Measurements from ENCODE around the gene MYO19.
A peak's percentile ranks its signal among the peaks of the same experiment; 100 is the strongest.
"Not testable (repeated sequence)": the region's sequence is repeated elsewhere in the genome, so short reads cannot be mapped to it uniquely, and the experiment has no call there.

Gene MYO19

GRCh38 chr17:36498560-36499300 lies 35.9 kb downstream of the MYO19 start:
- DNase-seq (ENCODE audit: low read depth), result no peak

- DNase-seq (ENCODE audit: low read depth), result no peak
Observed at GRCh38 chr17:36498155-36498554, 36.5 kb downstream of the MYO19 start.

GRCh38 chr17:36496018-36496789 lies 38.5 kb downstream of the MYO19 start:
- DNase-seq (ENCODE audit: low read depth), result no peak

- DNase-seq (ENCODE audit: low read depth), result no peak
Observed at GRCh38 chr17:36495076-36495578, 39.5 kb downstream of the MYO19 start.

DNA sequence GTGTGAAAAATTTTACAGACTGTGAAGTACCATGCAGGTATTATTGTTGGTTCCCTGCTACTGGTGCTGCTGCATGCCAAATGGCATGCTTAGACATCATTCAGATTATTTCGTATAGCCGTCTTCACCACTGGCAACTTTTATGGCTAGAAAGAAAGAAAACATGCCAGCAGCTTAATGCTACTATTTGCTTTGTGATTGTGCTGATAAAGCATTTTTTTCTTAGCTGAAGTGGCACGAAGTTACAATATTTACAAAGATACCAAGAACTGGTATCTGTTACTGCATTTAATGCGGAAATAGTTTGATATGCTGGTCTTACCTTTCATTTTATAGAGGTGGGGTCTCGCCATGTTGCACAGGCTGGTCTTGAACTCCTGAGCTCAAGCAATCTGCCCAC lies 40.0 kb downstream of the MYO19 start:
- DNase-seq (ENCODE audit: low read depth), result no peak

- no peak for DNase-seq (ENCODE audit: low read depth)
Observed at GRCh38 chr17:36493956-36494355, 40.7 kb downstream of the MYO19 start.

DNA sequence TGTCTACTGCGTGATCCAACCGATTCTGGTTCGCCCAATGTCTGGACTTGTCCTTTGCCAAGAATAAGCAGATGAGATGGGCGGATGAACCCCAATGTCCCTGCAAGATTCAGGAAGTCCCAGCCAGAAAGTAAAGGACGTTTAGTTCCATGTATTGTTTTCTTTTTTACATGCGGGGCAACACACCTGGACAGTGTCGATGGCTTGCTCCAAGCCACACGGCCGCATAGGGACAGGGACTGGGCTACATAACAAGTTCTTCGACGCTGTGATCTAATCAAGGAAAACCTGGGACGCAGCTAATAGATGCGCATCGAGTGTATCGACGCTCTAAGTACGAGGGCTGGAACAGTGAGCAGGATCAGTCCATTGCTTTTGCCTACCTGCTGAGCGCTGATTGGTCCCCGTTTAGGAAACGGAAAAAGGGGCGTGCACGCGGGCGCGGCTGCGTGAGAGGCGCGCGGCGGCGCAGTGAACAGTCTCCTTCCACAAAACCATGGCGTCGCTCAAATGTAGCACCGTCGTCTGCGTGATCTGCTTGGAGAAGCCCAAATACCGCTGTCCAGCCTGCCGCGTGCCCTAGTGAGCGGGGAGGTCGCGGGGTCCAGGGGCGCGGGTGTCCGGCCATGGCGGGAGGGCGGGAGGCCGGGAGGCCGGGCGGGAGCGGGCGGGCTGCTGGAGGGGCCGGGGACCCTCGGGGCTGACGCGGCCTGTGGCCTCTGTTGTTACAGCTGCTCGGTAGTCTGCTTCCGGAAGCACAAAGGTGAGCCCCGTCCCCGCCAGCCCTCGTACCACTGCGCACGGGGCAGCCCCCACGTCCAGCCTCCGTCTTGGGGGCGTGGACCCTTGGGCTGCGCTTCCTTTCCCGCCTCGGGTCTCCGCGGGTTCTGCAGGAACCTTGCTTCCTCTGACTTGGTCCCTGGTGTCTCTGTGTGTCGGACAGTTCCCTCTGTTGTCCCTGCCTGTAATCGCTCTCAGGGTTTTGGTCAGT lies 48.2 kb downstream of the MYO19 start, which contains the start of gene ZNHIT3:
Gene ZNHIT3, plus strand, starts transcription at position 478 of the 991 bp plus-strand sequence. Its CDS starts 19 bp downstream, at position 497.
- peak; percentile 96 for DNase-seq (ENCODE audit: low read depth)

GRCh38 chr17:36485805-36486203 lies 48.9 kb downstream of the MYO19 start:
- DNase-seq (ENCODE audit: low read depth), result no peak

DNA sequence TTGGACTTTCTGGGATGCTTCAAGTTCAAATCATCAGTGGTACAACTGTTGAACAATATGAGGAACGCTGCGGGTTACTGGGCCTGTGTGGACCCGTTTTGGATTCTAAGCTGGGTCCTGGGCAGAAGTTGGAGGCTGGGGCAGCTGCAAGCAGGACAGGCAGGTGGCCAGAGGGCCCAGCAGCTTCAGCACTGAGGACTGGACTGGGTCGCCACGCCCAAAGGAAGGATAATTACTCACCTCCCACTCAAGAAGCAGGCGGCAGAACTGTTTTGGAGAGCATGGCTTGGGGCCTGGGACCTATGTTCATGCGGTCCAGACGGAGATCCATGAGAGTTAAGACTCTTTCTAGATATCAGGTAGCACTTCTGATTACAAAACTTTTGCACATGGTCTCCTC lies 49.6 kb downstream of the MYO19 start:
- DNase-seq (ENCODE audit: low read depth), result no peak

- not testable (repeated sequence) for DNase-seq (ENCODE audit: low read depth)
Observed at GRCh38 chr17:36484021-36484420, 50.6 kb downstream of the MYO19 start.

DNA sequence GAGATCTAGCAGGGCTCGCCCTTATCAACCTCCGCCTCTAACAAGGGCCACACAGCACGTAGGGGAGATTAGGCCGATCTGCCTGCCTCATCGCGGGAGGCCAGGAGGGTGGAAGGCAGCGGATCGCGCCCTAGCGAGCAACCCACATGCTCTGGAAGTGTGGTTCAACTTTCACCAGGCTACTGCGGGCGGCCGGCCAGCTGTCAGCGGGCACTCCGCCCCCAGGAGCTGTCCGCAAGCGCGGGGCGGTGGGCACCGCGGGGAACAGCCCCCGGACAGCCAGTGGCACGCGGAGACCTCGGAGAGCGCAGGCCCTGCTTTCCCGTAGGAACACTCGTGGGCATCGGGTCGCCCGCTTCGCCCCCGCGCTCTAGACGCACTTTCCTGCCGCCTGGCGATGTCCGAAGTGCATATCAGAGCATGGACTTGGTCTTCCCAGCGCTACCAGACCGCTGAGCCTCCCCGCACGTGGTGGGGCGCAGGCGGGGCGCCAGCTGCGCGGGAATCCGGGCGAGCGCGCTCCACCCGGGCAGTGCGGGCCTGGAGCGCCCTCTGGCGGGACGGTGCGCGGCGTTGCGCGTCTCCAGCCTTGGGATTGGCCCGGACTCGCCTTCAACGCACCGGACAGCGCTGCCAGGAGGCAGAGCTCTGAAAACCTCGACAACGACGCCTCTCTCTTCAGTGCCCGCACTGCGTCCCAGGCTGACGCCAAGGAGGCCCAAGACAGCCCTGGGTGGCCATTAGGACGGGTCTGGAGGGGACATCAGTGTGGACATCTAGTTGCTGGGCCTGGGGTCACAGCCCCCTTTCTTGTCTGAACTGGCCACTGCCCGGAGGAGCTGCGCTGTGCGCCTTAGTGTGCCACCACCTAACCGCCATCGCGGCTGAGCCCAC lies 51.8 kb downstream of the MYO19 start:
- peak; percentile 74 for DNase-seq (ENCODE audit: low read depth)

DNA sequence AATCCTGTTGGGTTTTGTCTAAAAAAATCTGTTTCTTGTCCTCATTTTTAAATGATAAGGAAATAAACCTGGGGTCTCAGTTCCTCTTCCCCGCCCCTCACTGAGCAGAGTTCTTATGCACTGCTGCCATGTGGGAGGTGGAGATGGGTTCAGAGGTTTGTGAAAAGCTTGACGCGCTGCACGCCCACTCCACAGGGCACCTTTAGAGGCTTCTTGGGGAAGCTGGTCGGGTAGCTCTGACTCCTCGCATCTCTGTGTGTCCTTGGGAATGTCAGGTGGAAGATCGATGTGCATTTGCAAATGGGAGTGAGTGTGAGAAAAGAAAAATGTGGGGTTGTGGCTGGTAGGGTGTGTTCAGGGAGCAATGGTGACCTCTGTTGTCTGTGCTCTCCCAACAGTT lies 52.8 kb downstream of the MYO19 start:
- DNase-seq (ENCODE audit: low read depth), result no peak

DNA sequence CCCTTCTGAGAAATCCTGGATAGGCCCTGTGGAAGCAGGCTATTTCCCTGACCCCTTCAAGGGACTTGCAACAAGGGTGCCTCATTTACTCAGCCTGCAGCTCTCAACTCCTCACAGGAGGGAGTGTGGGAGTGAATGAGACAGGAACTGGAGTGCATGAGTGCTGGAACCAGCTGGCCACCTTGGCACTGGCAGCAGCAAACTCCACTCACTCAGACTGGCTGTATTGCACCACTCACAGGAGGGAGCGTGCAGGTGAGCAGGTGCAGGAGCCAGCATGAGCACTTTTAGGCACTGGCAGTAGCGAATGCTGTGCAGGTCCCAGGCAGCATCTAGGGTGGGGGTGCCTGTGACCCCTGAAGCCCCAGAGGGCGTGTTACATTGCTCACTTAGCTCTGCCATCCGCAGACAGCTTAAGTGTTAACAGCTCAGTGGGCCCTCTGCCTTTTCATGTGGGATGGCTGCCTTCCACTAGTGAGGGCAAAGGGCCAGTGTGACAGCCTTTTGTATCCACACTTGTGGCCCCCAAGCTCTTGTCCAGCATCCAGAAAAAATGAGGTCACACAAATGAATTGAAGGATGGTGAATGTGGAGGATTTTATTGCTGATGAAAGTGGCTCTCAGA lies 59.2 kb downstream of the MYO19 start:
- no peak for DNase-seq (ENCODE audit: low read depth)

DNA sequence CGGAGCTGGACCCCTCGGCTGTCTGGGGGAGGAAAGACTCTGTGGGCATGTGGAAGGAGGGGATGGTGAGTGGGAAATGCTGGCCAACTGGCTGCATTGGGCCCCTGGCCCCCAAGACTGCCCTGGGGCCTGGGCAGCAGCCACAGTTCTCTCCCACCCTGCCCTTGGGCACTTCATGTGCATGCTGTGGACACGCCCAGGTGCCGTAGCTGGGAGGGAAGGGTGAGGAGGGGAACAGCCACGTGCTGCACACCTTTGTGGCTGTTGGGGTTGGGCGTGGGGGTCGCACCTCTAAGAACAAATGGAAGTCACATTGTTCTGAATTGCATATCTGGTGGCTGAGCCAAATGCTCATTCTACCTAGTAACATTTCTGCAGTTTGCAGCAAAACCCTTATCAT lies 60.1 kb downstream of the MYO19 start:
- DNase-seq (ENCODE audit: low read depth), result no peak

GRCh38 chr17:36470499-36470898 lies 64.2 kb downstream of the MYO19 start:
- no peak for DNase-seq (ENCODE audit: low read depth)

- DNase-seq (ENCODE audit: low read depth), result no peak
Observed at GRCh38 chr17:36469733-36470132, 64.9 kb downstream of the MYO19 start.

- DNase-seq (ENCODE audit: low read depth), result no peak
Observed at GRCh38 chr17:36468903-36469635, 65.6 kb downstream of the MYO19 start.

GRCh38 chr17:36464765-36465088 lies 69.9 kb downstream of the MYO19 start:
- no peak for DNase-seq (ENCODE audit: low read depth)

DNA sequence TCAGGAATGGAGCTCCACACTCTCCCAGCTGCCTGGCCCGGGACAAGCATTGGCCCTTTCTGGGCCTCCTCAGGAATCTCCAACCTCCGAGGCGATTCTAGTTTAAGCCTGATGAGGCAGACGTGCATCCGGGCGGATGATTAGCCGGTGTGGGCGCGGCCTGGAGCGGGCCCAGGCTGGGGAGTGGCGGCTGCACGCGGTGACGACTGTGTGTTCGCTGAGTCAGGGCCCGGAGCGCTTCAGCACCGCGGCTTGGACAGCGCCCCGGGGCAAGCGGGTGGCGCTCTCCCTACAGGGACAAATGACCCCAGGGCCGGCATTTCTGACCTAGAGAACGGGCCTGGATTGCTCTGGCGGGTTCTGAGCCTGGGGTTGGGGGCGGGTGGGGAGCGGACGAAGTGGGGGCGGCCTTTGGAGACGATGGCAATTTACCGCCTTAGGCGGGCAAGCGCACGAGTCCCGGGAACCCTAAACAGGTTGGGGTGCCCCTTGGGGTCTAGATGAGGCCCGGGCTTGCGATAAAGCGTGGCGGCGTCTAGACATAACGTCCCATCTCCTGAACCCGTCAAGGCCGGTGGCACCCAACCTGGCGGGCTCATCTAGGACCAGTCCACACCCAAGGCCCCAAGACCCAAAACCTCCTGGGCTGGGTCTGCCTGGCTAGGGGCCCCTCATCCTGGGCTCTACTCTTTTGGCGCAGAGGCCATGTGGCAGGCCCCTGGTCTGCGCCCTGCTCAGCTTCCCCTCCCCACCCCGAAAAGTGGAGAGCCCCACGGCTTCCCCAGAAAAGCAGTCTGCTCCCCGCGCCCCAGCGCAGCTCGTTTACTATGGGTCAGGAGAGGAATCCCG lies 70.5 kb downstream of the MYO19 start:
- peak; percentile 91 for DNase-seq (ENCODE audit: low read depth)
